Heart left ventricle (tissue), 13 donors: ENCODE results near the gene NUTM2B.
"Not testable (repeated sequence)": the region's sequence is repeated elsewhere in the genome, so short reads cannot be mapped to it uniquely, and the experiment has no call there.

Experiments used
- CTCF ChIP-seq, 12 donors: fragments of 200-600 bp; sonication (generic) in 4 of 12; IDR thresholded peaks; one replicate each; pipeline versions ENCODE4 v1.5.0 to v1.8.0; 2018 to 2022; ENCODE audit warnings: antibody characterized with exemption in 12 of 12, mild to moderate bottlenecking in 5 of 12
- POLR2A ChIP-seq, 2 donors: fragments of 450-650 bp; IDR thresholded peaks; one replicate each; pipeline ENCODE4 v1.6.1; 2017; ENCODE audit warnings: antibody characterized with exemption in 2 of 2, mild to moderate bottlenecking in 2 of 2, moderate library complexity in 2 of 2
- donor health status: ischemic (EF 13 %, LVEDD 7.1; RV severe dilation, severe dysfunction).
- donor health status: DM: no; HTN: yes; CAD: no.
- donor health status: DM: no; HTN: no; CAD: no.
- donor health status: ischemic (EF 25% LVEDD 6.9; RV normal size, moderate dysfunction).
- donor health status: ischemic (EF 25% LVEDD 5.7; RV mildly dilated, moderate dysfunction).
- donor health status: ischemic (EF 35%, LVEDD 5.7; RV mildly dilated, moderate dysfunction).
- donor health status: nonischemic (EF 11% LVEDD 7.7; RV severe dilation, severe dysfunction).
- donor health status: DM: yes; HTN: yes; CAD: no.
- donor health status: PGD.
- donor health status: ischemic (EF 29% LVEDD 5.4; RV normal size, mild dysfunction).
- donor health status: nonischemic (EF 23%, LVEDD 6.1; RV moderate dilation, normal function).

- TF ChIP-seq POLR2A, CTCF (IDR thresholded peaks at IDR 0.05): not testable (repeated sequence)
These were observed 28.1 kb upstream of the NUTM2B start for GRCh38 chr10:79674878-79675277.
